Measurements from ENCODE around the gene MRTFB.

The MRTFB gene

GRCh38 chr16:14131774-14132695 is 60.9 kb downstream of the MRTFB start:
- DNase-seq (ENCODE audit: low read depth in 2 of 2): no peak

GRCh38 chr16:14132696-14133048 is 61.6 kb downstream of the MRTFB start:
- no peak for DNase-seq (ENCODE audit: low read depth in 2 of 2)

- no peak for DNase-seq (ENCODE audit: low read depth in 2 of 2)
These were observed 62.8 kb downstream of the MRTFB start for GRCh38 chr16:14133907-14134306.

GRCh38 chr16:14135704-14136103 is 64.6 kb downstream of the MRTFB start:
- DNase-seq (ENCODE audit: low read depth in 2 of 2): no peak

GRCh38 chr16:14139872-14140271 is 68.8 kb downstream of the MRTFB start:
- DNase-seq (ENCODE audit: low read depth in 2 of 2): no peak

- no peak for DNase-seq (ENCODE audit: low read depth in 2 of 2)
These were observed 69.8 kb downstream of the MRTFB start for GRCh38 chr16:14140923-14141322.

GRCh38 chr16:14146445-14146844 is 75.3 kb downstream of the MRTFB start:
- no peak for DNase-seq (ENCODE audit: low read depth in 2 of 2)

GRCh38 chr16:14148016-14148415 is 76.9 kb downstream of the MRTFB start:
- no peak for DNase-seq (ENCODE audit: low read depth in 2 of 2)

GRCh38 chr16:14148569-14148968 is 77.5 kb downstream of the MRTFB start:
- no peak for DNase-seq (ENCODE audit: low read depth in 2 of 2)

GRCh38 chr16:14150796-14151195 is 79.7 kb downstream of the MRTFB start:
- no peak for DNase-seq (ENCODE audit: low read depth in 2 of 2)

- no peak for DNase-seq (ENCODE audit: low read depth in 2 of 2)
These were observed 80.3 kb downstream of the MRTFB start for GRCh38 chr16:14151256-14152030.

GRCh38 chr16:14155572-14156190 is 84.6 kb downstream of the MRTFB start:
- DNase-seq (ENCODE audit: low read depth in 2 of 2): no peak

GRCh38 chr16:14164916-14165662 is 94.0 kb downstream of the MRTFB start:
- no peak for DNase-seq (ENCODE audit: low read depth in 2 of 2)

- DNase-seq (ENCODE audit: low read depth in 2 of 2): no peak
These were observed 97.0 kb downstream of the MRTFB start for GRCh38 chr16:14168146-14168545.

- DNase-seq (ENCODE audit: low read depth in 2 of 2): no peak
These were observed 101.2 kb downstream of the MRTFB start for GRCh38 chr16:14172200-14172809.

- no peak for DNase-seq (ENCODE audit: low read depth in 2 of 2)
These were observed 104.0 kb downstream of the MRTFB start for GRCh38 chr16:14175086-14175485.

GRCh38 chr16:14177704-14178103 is 106.6 kb downstream of the MRTFB start:
- DNase-seq (ENCODE audit: low read depth in 2 of 2): no peak

GRCh38 chr16:14179116-14179515 is 108.0 kb downstream of the MRTFB start:
- DNase-seq (ENCODE audit: low read depth in 2 of 2): no peak

- no peak for DNase-seq (ENCODE audit: low read depth in 2 of 2)
These were observed 109.4 kb downstream of the MRTFB start for GRCh38 chr16:14180481-14180944.

GRCh38 chr16:14181371-14182050 is 110.4 kb downstream of the MRTFB start:
- no peak for DNase-seq (ENCODE audit: low read depth in 2 of 2)

- DNase-seq (ENCODE audit: low read depth in 2 of 2): no peak
These were observed 111.9 kb downstream of the MRTFB start for GRCh38 chr16:14182999-14183398.
